ENCODE results near the gene RSPO4. TPM values are rescaled to one million over a fixed set of nuclear protein-coding genes. Genes with fewer than 3 reads are reported as not detected.
A peak's percentile ranks its signal among the peaks of the same experiment; 100 is the strongest.

The RSPO4 gene
- total and polyA plus RNA-seq, 2 donors (not counting 3 experiments of a cell fraction or from before 2014, with no cell fraction given): not detected

- H3K4me1 ChIP-seq (ENCODE audit: control insufficient read depth, extremely low read depth, insufficient read depth, low read length): no peaks in the 10 kb centered on the region
- dilution Hi-C loops (cut with MboI; ENCODE audit: extremely low pct_ligation_motif_present, low sequenced_read_pairs) (no loop called here), intact Hi-C loops (cut with micrococcal nuclease) (loop anchor here (1.0 to 10.0 kb wide), 3 partner anchors 140 to 258 kb away; partner anchors contain the start of gene TMEM74B)
- H3K4me2 ChIP-seq (ENCODE audit: insufficient read depth, low read length): no peak overlapping the region
- BruUV-seq (replicated peaks): no TSS peak
- H3K79me2 ChIP-seq (ENCODE audit: control insufficient read depth, insufficient read depth, low read length): no peaks in the 10 kb centered on the region
- H4K20me1 ChIP-seq (replicated peaks; ENCODE audit: control insufficient read depth, extremely low read depth, insufficient read depth, low read length): no peaks in the 10 kb centered on the region
- no peaks in the 10 kb centered on the region for H3K36me3 ChIP-seq (ENCODE audit: control insufficient read depth in 2 of 2, extremely low read depth in 1 of 2, insufficient read depth in 2 of 2, low read length in 2 of 2)
- no peak overlapping the region for H3K27ac ChIP-seq (ENCODE audit: insufficient read depth, low read depth, low read length)
- DNase-seq (ENCODE audit: low read depth, low spot score): peak; percentile 62
- peak; percentile 93 to 96 for TF ChIP-seq CTCF (IDR thresholded peaks at IDR 0.05; ENCODE audit: extremely low read depth in 1 of 2, insufficient read depth in 1 of 2, low read depth in 1 of 2, low read length in 2 of 2)
- no peak for TF ChIP-seq POLR2A (IDR thresholded peaks at IDR 0.05; ENCODE audit: low read depth, low read length)
- no peaks in the 10 kb centered on the region for H3K27me3 ChIP-seq (ENCODE audit: control insufficient read depth in 2 of 2, insufficient read depth in 2 of 2, low read length in 2 of 2)
- no peak overlapping the region for H2AFZ ChIP-seq (ENCODE audit: low read depth, low read length)
- ChIA-PET POLR2A (interaction anchor here (0.6 kb wide), 1 partner anchor 140 kb away, joined by 3 read pairs; no protein-coding TSS in a partner anchor), CTCF (interaction anchor here (0.7 to 6.9 kb wide), 26 partner anchors 9 to 820 kb away, joined by 3 to 441 read pairs (median 3); no protein-coding TSS in a partner anchor)
- H3K9ac ChIP-seq (replicated peaks; ENCODE audit: extremely low read depth, insufficient read depth, low read length): no peak overlapping the region
- H3K4me3 ChIP-seq (replicated peaks in 1 of 3; ENCODE audit: insufficient read depth in 1 of 3, low read depth in 1 of 3, low read length in 3 of 3): no peak overlapping the region
- no peaks in the 10 kb centered on the region for H3K9me3 ChIP-seq (replicated peaks; ENCODE audit: control insufficient read depth, insufficient read depth, low read length)
- FAIRE-seq: peak; percentile 79
- H3K9me1 ChIP-seq (replicated peaks; ENCODE audit: control insufficient read depth, extremely low read depth, insufficient read depth, low read length): no peaks in the 10 kb centered on the region
Observed at GRCh38 chr20:956330-956951, 45.7 kb downstream of the RSPO4 start.

DNA sequence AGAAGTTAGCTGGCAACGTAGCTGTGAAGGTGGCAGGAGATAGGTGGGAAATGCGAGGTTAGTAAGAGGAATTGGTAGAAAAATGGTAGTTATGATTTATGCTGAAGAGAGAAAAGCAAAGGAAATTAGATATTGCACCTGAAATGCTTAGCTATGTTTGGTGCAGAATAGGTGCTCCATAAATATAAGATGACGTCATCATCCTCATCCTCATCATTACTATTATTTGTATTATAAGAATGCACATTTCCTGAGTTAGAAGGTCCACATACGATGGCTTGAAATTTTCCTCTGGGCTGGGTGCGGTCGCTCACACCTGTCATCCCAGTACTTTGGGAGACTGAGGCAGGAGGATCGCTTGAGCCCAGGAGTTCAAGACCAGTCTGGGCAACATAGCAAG, 46.5 kb downstream of the RSPO4 start:
- no peaks in the 10 kb centered on the region for H3K79me2 ChIP-seq (ENCODE audit: control insufficient read depth, insufficient read depth, low read length)
- FAIRE-seq (no peak), DNase-seq (ENCODE audit: low read depth, low spot score) (no peak)
- no peaks in the 10 kb centered on the region for H3K9me1 ChIP-seq (replicated peaks; ENCODE audit: control insufficient read depth, extremely low read depth, insufficient read depth, low read length)
- no TSS peak for BruUV-seq (replicated peaks)
- H3K4me1 ChIP-seq (ENCODE audit: control insufficient read depth, extremely low read depth, insufficient read depth, low read length): no peaks in the 10 kb centered on the region
- no peak overlapping the region for H3K9ac ChIP-seq (replicated peaks; ENCODE audit: extremely low read depth, insufficient read depth, low read length)
- dilution Hi-C loops (cut with MboI; ENCODE audit: extremely low pct_ligation_motif_present, low sequenced_read_pairs) (no loop called here), intact Hi-C loops (cut with micrococcal nuclease) (loop anchor here (1.0 to 10.0 kb wide), 3 partner anchors 139 to 259 kb away; partner anchors contain the start of gene TMEM74B)
- ChIA-PET POLR2A (interaction anchor here (0.6 kb wide), 1 partner anchor 139 kb away, joined by 3 read pairs; no protein-coding TSS in a partner anchor), CTCF (interaction anchor here (0.7 to 6.9 kb wide), 23 partner anchors 9 to 821 kb away, joined by 3 to 441 read pairs (median 3); partner anchors contain the start of gene ANGPT4)
- no peak for TF ChIP-seq GATA2 (IDR thresholded peaks at IDR 0.05; ENCODE audit: insufficient read depth, insufficient read length, low read depth, low read length)
- no peak for TF ChIP-seq POLR2A (IDR thresholded peaks at IDR 0.05; ENCODE audit: low read depth, low read length)
- TF ChIP-seq, protein P1, sequence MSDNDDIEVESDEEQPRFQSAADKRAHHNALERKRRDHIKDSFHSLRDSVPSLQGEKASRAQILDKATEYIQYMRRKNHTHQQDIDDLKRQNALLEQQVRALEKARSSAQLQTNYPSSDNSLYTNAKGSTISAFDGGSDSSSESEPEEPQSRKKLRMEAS (IDR thresholded peaks at IDR 0.05; ENCODE audit: insufficient read depth, insufficient read length): no peak
- no peak for TF ChIP-seq JUN (IDR thresholded peaks at IDR 0.05; ENCODE audit: borderline replicate concordance, insufficient read depth, insufficient read length, low read depth)
- TF ChIP-seq FOS (IDR thresholded peaks at IDR 0.05; ENCODE audit: borderline replicate concordance, insufficient read depth, low read length): no peak
- TF ChIP-seq CTCF (IDR thresholded peaks at IDR 0.05; ENCODE audit: extremely low read depth in 1 of 2, insufficient read depth in 1 of 2, low read depth in 1 of 2, low read length in 2 of 2): no peak
- TF ChIP-seq POLR2AphosphoS5 (IDR thresholded peaks at IDR 0.05; ENCODE audit: insufficient read depth, low read depth, low read length): no peak
- no peak for TF ChIP-seq MYC (IDR thresholded peaks at IDR 0.05; ENCODE audit: low read depth, low read length)
- no peak for TF ChIP-seq EZH2 (IDR thresholded peaks at IDR 0.05; ENCODE audit: borderline replicate concordance, low read depth, low read length, severe bottlenecking)
- no peaks in the 10 kb centered on the region for H3K36me3 ChIP-seq (ENCODE audit: control insufficient read depth in 2 of 2, extremely low read depth in 1 of 2, insufficient read depth in 2 of 2, low read length in 2 of 2)
- no peak overlapping the region for H2AFZ ChIP-seq (ENCODE audit: low read depth, low read length)
- H3K4me3 ChIP-seq (replicated peaks in 1 of 3; ENCODE audit: insufficient read depth in 1 of 3, low read depth in 1 of 3, low read length in 3 of 3): no peak overlapping the region
- no peak overlapping the region for H3K4me2 ChIP-seq (ENCODE audit: insufficient read depth, low read length)
- no peaks in the 10 kb centered on the region for H3K9me3 ChIP-seq (replicated peaks; ENCODE audit: control insufficient read depth, insufficient read depth, low read length)
- H3K27ac ChIP-seq (ENCODE audit: insufficient read depth, low read depth, low read length): no peak overlapping the region
- H4K20me1 ChIP-seq (replicated peaks; ENCODE audit: control insufficient read depth, extremely low read depth, insufficient read depth, low read length): no peaks in the 10 kb centered on the region
- no peaks in the 10 kb centered on the region for H3K27me3 ChIP-seq (ENCODE audit: control insufficient read depth in 2 of 2, insufficient read depth in 2 of 2, low read length in 2 of 2)
